GM12874 (cell line): ENCODE results near the gene C1orf159.

Experiments
- TF ChIP-seq, protein P1 (sequence below): IDR thresholded peaks from 2 replicates; pipeline ENCODE4 v1.5.1; 2011; ENCODE audit warnings: low read depth, mild to moderate bottlenecking, control low read depth, low read length, moderate library complexity; ENCODE audit not compliant: insufficient read depth

Gene C1orf159

DNA sequence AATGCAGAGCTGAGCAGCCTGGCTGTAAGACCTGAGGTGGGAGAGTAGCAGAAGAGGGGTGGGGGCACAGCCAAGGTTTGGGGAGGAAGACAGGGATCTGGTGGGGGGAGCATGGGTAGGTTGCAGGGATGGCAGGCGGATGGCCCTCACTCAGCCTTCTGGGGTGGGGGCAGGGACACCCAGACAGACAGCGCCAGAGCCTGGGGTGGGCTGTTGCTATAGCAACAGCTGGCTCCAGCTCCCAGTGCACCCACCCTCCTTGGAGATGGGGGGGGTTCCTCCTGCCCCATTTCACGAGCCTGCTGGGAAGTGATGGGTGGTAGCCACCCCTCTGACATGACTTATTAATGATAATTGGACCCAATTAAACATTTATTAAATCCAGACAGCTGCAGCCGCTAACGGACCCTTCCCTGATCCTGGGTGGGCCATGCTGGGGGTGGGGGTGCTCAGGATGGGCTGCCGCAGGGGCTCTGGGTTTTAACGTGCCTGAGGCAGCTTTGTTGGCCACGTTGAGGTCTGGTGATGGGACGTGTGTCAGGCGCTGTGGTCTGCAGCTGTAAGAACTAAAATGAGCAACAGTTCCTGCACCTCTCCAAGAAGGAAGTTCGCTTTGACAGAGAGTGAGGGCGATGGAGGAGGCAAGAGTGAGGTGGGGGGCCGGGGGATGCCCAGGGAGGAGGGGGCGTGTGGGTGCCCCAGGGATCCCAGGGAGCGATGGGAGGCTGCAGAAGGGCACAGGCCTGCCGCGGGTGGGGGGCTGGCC is 76.6 kb downstream of the C1orf159 start:
- TF ChIP-seq, protein P1, sequence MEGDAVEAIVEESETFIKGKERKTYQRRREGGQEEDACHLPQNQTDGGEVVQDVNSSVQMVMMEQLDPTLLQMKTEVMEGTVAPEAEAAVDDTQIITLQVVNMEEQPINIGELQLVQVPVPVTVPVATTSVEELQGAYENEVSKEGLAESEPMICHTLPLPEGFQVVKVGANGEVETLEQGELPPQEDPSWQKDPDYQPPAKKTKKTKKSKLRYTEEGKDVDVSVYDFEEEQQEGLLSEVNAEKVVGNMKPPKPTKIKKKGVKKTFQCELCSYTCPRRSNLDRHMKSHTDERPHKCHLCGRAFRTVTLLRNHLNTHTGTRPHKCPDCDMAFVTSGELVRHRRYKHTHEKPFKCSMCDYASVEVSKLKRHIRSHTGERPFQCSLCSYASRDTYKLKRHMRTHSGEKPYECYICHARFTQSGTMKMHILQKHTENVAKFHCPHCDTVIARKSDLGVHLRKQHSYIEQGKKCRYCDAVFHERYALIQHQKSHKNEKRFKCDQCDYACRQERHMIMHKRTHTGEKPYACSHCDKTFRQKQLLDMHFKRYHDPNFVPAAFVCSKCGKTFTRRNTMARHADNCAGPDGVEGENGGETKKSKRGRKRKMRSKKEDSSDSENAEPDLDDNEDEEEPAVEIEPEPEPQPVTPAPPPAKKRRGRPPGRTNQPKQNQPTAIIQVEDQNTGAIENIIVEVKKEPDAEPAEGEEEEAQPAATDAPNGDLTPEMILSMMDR: no peak

DNA sequence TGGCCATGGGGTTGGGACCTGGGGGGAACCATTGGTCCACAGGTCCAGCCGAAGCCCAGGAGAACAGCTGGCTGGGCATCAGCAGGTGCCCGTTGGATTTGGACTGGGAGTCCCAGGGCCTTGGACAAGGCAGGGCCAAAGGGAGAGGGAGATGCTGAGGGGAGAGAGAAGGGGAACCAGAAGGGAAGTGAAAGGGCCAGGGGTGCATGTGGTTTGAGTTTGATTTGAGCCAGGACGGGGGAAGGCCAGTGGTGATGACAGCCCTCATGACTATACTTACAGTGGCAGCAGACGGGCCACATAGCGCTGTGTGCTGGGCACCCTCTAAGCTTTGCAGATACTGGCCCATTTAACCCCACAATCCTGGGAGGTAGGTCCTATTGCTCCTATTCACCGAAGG is 77.2 kb downstream of the C1orf159 start:
- TF ChIP-seq, protein P1: no peak

DNA sequence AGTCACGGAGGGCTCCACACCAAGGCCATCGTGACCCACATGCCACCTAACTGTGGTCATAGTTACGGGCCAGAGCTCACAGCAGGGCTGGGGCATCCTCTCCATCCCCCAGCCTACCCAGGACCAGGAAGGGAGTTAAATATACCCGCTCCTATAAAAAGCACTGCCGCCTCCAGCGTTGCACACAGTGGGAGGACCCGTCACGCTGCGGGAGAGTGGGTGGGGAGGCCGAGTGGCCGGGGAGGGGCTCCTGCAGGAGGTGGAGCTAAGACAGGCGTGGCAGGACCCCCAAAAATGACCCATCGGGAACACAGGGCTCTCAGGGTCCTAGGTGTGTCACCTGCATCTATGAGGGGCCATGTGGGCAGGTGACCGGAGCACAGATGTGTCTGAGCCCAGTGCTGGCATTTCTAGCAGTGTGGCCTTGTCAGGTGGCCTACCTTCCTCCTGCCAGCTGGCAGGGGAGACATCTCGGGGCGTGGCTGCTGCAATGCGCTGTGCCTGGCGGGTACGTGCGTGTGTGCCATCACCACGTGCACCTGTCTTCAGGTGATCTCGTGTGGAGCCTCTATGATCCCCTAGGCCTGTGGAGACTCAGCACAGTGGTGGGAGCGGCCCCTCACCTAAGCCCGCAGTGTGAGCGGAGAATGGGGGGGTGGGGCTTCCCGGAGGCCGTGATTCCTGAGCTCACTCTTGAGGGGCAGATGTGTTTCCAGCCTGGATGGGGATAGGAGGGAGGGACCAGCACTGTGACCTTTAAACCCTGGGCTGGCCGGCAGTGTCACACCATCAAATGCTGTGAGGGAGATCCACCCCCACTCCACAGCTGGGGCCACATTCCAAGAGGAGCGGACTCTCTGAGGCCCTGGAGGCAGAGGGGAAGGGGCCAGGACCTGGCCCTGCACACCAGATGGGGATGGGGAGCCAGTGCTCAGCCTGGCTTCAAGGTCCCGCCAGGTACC is 78.2 kb downstream of the C1orf159 start:
- TF ChIP-seq, protein P1: no peak

DNA sequence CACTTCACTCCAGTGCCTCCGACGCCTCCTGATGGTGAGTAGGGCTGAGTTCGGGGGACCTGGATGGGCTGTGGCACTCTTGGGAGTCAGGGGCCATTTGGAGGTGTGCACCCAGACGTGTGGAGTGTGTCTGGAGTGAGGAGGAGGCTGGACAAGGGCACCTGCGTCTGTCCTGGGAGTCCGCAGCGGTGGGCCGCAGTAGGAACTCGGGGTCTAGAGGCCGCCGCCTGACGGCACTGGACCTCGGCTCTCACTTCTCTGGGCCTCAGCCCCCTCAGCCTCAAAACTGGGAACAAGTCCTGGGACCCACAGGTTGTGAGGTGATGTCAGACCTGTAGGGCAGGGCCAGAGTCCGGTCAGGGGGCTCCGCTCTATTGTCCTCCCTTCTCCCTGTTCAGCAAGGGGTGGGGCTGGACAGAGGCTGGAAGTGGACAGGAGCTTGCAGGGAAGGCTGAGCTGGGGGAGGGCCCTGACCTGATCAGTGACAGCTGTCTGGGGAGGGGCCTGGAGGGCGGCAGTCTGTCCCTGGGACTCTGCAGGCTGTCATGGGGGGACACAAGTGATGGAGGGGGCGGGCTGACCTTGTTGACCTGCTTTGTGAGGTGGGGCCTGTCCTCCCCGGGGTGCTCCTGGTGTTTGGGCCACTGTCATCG is 80.5 kb downstream of the C1orf159 start:
- TF ChIP-seq, protein P1: no peak

DNA sequence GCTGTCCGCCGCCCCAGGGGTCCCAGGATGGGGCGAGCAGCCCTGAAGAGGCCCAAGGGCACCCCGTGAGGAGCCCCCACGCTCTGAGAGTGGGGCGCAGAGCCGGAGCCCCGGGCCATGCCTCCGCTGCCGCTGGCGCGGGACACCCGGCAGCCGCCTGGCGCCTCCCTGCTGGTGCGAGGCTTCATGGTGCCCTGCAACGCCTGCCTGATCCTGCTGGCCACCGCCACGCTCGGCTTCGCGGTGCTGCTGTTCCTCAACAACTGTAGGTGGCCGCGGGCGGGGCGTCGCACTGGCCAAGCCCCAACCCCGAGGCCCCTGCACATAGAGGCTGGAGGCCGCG is 81.5 kb downstream of the C1orf159 start:
- TF ChIP-seq, protein P1: no peak

DNA sequence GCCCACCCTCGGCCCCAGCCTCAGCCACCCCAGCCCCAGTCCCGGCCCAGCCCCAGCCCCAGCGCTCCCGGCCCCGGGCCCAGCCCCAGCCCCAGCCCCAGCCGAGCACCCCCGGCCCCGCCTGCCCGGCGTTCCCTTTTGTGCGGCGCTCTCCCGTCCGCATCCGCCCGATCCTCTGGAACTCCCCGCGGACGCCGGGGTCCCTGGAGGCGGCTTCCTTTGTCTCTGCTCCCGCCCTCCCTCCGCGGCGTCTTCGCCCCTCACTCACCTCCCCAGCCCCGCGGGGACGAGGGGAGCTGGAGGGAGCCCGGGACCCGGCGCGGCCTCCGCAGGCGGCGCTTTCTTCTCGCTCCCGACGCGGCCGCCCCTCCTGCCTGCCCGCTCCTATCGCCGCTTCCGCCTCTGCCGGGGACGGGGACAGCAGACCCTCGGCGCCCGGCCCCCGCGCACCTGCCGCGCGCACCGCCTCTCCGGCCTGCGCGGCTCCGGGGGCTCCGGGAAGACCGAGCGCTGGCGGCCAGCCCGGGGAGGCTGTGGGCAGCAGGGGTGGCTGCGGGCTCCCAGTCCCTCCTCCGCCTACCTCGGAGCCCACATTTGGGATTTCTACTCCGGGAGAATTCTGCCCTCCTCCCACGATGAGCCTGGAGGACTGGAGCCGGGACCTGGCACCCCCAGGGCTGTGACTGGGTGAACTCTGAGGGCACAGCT is 82.0 kb downstream of the C1orf159 start:
- TF ChIP-seq, protein P1: no peak
